ENCODE measurements around the gene NFIA.
A peak's percentile ranks its signal among the peaks of the same experiment; 100 is the strongest.
"Not testable (repeated sequence)": the region's sequence is repeated elsewhere in the genome, so short reads cannot be mapped to it uniquely, and the experiment has no call there.

The NFIA gene

GRCh38 chr1:61070054-61070453 is 12.3 kb upstream of the NFIA start:
- in situ Hi-C loops (cut with HindIII; ENCODE audit: low pct_ligation_motif_present, low sequenced_read_pairs) = no loop called here
- Histone ChIP-seq H3K36me3 (replicated peaks) (no peaks in the 10 kb centered on the region), H3K27ac (no peak overlapping the region), H3K4me3 (ENCODE audit: low read depth, low read length) (no peak overlapping the region), H3K27me3 (replicated peaks) (no peaks in the 10 kb centered on the region)
- TF ChIP-seq CTCF (IDR thresholded peaks at IDR 0.05; ENCODE audit: low read depth, low read length, missing control alignments) = no peak
- no peak for DNase-seq

GRCh38 chr1:61071205-61072130 is 10.9 kb upstream of the NFIA start:
- DNase-seq = no peak
- H3K4me3 ChIP-seq (ENCODE audit: low read depth, low read length) = no peak overlapping the region
- TF ChIP-seq CTCF (IDR thresholded peaks at IDR 0.05; ENCODE audit: low read depth, low read length, missing control alignments) = no peak
- H3K27me3 ChIP-seq (replicated peaks) = no peaks in the 10 kb centered on the region
- in situ Hi-C loops (cut with HindIII; ENCODE audit: low pct_ligation_motif_present, low sequenced_read_pairs) = no loop called here
- no peak overlapping the region for H3K27ac ChIP-seq
- no peaks in the 10 kb centered on the region for H3K36me3 ChIP-seq (replicated peaks)

GRCh38 chr1:61073871-61074270 is 8.5 kb upstream of the NFIA start:
- Histone ChIP-seq H3K36me3 (replicated peaks) (no peaks in the 10 kb centered on the region), H3K27me3 (replicated peaks) (no peaks in the 10 kb centered on the region), H3K4me3 (ENCODE audit: low read depth, low read length) (no peak overlapping the region), H3K27ac (no peak overlapping the region)
- in situ Hi-C loops (cut with HindIII; ENCODE audit: low pct_ligation_motif_present, low sequenced_read_pairs) = no loop called here
- no peak for TF ChIP-seq CTCF (IDR thresholded peaks at IDR 0.05; ENCODE audit: low read depth, low read length, missing control alignments)
- no peak for DNase-seq

GRCh38 chr1:61075833-61076232 is 6.5 kb upstream of the NFIA start:
- DNase-seq; H3K27ac ChIP-seq; H3K4me3 ChIP-seq (ENCODE audit: low read depth, low read length); H3K36me3 ChIP-seq (replicated peaks); in situ Hi-C loops (cut with HindIII; ENCODE audit: low pct_ligation_motif_present, low sequenced_read_pairs); H3K27me3 ChIP-seq (replicated peaks): not testable (repeated sequence)

GRCh38 chr1:61076728-61077675 is 5.4 kb upstream of the NFIA start:
- TF ChIP-seq CTCF (IDR thresholded peaks at IDR 0.05; ENCODE audit: low read depth, low read length, missing control alignments) = no peak
- peak; percentile 89 for DNase-seq

More at GRCh38 chr1:61076728-61077675, 5.4 kb upstream of the NFIA start:
- Histone ChIP-seq H3K27ac (peak overlapping the region; percentile 64), H3K27me3 (replicated peaks) (no peaks in the 10 kb centered on the region), H3K4me3 (ENCODE audit: low read depth, low read length) (peak overlapping the region; percentile 67), H3K36me3 (replicated peaks) (no peaks in the 10 kb centered on the region)
- in situ Hi-C loops (cut with HindIII; ENCODE audit: low pct_ligation_motif_present, low sequenced_read_pairs) = no loop called here
